NCI-H510A treated with DMSO at 0.1 percent for 48 hours (cell line): ENCODE measurements around the gene RGPD3.

Experiments
- DNase-seq: peaks from one replicate; lab custom pipeline; 2025; lab: John Stamatoyannopoulos, UW

Gene RGPD3

GRCh38 chr2:106342831-106343251, 125.4 kb downstream of the RGPD3 start:
- no peak for DNase-seq

- DNase-seq, result no peak
Measured at GRCh38 chr2:106341666-106342065, 126.5 kb downstream of the RGPD3 start.
